PFSK-1 (cell line): ENCODE measurements around the gene MED12.

Experiments
- POLR2AphosphoS5 ChIP-seq: IDR thresholded peaks from 2 replicates; pipeline ENCODE4 v1.6.1; 2012; ENCODE audit warnings: low read depth, mild to moderate bottlenecking, control low read depth, low read length, moderate library complexity
- TF ChIP-seq, protein P1 (sequence below), 2 experiments: IDR thresholded peaks; 2 replicates each; pipeline versions ENCODE4 v1.6.1 to v1.8.0; 2011 to 2012; ENCODE audit warnings: low read depth in 2 of 2, low read length in 2 of 2, control low read depth in 1 of 2, inconsistent platforms in 1 of 2, mild to moderate bottlenecking in 1 of 2, moderate library complexity in 1 of 2; ENCODE audit not compliant: insufficient read depth in 1 of 2

- no peak for TF ChIP-seq POLR2AphosphoS5
- TF ChIP-seq, protein P1, sequence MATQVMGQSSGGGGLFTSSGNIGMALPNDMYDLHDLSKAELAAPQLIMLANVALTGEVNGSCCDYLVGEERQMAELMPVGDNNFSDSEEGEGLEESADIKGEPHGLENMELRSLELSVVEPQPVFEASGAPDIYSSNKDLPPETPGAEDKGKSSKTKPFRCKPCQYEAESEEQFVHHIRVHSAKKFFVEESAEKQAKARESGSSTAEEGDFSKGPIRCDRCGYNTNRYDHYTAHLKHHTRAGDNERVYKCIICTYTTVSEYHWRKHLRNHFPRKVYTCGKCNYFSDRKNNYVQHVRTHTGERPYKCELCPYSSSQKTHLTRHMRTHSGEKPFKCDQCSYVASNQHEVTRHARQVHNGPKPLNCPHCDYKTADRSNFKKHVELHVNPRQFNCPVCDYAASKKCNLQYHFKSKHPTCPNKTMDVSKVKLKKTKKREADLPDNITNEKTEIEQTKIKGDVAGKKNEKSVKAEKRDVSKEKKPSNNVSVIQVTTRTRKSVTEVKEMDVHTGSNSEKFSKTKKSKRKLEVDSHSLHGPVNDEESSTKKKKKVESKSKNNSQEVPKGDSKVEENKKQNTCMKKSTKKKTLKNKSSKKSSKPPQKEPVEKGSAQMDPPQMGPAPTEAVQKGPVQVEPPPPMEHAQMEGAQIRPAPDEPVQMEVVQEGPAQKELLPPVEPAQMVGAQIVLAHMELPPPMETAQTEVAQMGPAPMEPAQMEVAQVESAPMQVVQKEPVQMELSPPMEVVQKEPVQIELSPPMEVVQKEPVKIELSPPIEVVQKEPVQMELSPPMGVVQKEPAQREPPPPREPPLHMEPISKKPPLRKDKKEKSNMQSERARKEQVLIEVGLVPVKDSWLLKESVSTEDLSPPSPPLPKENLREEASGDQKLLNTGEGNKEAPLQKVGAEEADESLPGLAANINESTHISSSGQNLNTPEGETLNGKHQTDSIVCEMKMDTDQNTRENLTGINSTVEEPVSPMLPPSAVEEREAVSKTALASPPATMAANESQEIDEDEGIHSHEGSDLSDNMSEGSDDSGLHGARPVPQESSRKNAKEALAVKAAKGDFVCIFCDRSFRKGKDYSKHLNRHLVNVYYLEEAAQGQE (IDR thresholded peaks at IDR 0.05; ENCODE audit: insufficient read depth in 1 of 2, low read depth in 2 of 2, low read length in 2 of 2) = no peak
These were observed 57.1 kb downstream of the MED12 start for GRCh38 chrX:71175531-71175930.
